ENCODE results near the gene UXS1.
A peak's percentile ranks its signal among the peaks of the same experiment; 100 is the strongest.
"Not testable (repeated sequence)": the region's sequence is repeated elsewhere in the genome, so short reads cannot be mapped to it uniquely, and the experiment has no call there.

Gene UXS1

DNA sequence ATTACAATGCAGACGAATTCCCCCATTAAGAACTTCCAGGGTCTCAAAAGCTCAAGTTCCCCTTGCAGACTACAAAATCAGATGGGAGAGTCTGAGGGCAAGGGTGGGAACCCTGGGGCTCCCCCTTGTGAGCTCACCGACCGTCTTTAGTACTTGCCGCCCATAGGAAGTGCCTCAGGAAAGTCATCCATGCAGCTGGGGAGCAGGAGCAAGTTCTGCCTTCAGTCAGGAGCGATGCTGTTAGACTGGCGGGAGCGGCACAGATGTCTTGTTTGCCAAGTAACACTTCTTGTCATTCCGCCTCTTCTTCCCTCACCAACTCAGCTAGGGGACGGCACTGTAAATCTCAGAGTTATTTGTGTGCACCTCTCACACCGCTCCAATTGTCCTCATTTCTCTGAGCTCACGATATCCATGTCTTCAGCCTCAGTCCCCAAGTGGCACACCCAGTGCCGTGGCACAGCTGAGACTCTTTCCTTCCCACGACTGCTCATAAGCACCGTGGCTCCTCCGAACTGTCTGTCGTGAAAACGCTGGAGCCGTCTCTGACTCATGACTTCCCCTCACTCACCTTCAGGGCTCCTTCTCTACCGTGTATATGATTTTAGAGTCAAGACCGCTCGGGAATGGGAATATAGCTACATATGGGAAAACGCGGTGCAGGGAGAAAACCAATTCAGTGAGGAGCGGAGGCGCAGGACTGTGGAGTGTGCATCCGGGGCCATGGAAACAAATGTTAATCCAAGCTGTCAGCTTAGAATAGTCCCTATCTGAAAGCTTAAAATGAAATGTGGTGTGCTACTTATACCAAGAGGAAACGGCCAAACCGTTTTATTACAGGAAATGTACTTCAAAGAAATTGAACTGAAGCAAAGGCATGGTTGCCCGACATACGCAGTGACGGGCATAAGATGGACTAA, 34.0 kb downstream of the UXS1 start:
- DNase-seq: peak; percentile 72 to 80

DNA sequence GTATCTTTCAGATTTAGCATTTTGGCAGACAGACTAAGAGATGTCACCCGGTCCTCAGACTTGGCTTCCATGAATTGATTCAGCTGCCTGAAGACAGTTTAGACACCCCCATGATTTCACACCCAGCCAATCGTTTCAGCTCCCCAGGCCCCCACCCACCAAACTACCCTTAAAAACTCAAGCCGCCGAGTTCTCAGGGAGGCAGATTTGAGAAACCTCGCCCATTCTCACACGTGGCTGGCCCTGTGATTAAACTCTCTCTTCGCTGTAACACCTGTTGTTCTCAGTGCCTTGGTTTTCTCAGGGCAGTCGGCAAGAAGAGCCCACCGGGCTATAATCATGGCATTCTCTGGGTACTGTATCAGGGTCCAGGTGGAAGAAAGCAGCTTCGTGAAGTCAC, 35.2 kb downstream of the UXS1 start:
- DNase-seq: no peak

DNA sequence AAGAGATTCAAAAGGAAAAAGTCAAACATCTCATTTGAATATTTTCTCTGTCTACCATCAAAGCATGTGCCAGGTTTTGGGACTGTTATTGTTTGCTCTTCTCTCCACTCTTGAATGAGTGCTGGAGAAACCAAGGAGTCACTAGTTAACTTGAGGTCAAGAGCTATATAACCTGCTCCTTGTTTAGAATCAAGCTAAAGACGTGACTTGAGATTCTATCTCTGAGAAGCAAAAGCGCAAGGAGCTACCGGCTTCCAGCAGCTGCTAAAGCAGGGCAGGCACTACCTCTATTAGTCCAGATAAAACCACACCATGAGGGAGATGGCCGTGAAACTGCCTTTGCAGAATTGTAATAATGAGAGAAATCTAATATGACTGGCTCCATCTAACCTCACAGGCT, 36.0 kb downstream of the UXS1 start:
- no peak for DNase-seq

DNA sequence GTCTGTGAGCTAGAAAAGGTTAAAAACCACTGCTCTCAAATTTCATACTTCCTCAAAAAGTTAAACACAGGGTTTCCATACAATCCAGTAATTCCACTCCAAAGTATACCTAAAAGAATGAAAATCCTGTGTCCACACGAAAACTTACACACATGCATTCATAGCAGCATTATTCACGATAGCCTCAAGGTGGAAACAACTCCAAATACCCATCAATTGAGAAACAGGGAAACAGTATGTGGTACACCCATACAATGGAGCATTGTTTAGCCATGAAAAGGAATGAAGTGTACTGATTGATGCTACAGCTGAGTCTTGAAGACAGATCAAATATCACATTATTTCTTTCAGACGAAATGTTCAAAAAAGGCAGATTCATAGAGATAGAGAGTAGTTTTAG, 36.7 kb downstream of the UXS1 start:
- DNase-seq: no peak

DNA sequence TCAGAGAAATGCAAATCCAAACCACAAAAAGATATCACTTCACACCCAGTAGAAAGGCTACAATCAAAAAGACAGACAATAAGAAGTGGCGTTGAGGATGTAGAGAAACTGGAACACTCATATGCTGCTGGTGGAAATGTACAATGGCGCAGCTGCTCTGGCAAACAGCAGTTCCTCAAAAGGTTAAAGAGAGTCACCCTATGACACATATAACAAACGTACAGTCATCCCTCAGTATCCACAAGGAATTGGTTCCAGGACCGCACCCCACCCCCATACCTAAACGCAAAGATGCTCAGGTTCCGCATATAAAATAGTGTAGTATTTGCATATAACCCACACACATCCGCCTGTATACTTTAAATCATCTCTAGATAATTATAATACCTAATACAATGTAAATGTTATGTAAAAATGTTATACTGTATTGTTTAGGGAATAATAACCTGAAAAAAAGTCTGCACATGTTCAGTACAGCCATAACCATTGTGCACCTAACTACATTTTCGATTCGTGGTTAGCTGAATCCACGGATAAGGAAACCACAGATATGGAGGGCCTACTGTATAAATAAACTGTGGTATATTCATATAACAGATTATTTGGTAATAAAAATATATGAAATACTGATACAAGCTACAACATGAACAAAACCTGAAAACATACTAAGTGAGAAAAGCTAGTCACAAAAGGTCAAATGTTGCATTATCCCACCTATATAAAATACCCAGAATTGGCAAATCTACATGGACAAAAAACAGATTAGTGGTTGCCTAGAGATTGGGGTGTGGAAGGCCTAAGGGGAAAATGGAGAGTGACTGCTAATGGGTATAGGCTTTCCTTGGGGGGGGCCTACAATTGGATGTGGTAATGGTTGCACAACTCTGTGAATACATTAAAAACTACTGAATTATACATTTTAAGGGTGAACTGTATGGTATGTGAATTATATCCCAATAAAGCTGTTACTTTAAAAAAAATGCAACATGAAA, 37.5 kb downstream of the UXS1 start:
- DNase-seq: no peak

DNA sequence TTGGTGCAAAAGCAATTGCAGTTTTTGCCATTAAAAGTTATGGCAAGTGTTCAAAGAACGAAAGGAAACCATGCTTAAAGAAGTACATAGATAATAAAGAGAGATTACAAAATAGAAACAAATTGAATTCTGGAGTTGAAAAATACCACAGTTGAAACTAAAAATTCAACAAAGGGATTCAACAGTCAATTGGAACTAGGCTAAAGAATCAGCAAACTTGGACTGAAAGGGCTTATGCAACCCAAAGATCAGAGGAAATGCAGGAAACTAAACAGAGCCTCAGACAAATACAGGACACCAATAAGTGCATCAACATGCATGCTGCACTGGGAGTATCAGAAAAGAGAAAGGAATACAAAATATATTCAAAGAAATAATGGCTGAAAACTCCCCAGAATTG, 40.3 kb downstream of the UXS1 start:
- DNase-seq: no peak

DNA sequence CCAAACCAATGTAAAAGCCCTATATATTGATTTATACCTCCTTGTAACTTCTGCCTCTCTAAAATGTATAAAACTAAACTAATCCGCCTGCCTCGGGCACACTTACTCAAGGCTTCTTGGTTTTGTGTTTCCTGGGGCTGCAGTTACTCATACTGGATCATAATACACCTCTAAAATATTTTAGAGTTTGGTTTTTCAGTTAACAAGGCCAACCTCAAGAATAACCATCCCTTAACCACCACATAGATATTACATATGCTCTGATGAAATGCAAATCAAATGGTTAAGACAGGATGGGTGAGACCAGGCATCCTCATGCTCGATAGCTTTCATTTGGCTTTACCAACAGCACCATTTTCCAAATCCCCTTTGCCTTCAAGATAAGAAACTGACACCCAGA, 46.4 kb downstream of the UXS1 start:
- no peak for DNase-seq

DNA sequence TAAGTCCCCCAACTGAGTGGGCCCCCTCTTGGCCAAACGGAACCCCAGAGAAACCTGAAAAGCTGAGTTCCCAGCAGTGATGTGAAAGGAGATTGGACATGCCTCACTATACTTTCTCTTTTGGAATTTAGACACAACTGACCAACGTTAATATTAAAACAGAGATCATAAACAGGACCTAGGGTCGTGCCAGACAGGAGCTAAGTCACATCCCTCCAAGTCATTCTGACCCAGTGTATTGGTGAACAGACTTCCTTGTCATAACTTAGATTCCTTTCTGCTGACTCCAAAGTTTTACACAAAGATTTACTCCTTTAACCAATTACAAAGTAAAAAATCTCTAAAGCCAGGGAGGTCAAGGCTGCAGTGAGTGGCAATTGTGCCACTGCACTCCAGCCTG, 46.9 kb downstream of the UXS1 start:
- DNase-seq: no peak

DNA sequence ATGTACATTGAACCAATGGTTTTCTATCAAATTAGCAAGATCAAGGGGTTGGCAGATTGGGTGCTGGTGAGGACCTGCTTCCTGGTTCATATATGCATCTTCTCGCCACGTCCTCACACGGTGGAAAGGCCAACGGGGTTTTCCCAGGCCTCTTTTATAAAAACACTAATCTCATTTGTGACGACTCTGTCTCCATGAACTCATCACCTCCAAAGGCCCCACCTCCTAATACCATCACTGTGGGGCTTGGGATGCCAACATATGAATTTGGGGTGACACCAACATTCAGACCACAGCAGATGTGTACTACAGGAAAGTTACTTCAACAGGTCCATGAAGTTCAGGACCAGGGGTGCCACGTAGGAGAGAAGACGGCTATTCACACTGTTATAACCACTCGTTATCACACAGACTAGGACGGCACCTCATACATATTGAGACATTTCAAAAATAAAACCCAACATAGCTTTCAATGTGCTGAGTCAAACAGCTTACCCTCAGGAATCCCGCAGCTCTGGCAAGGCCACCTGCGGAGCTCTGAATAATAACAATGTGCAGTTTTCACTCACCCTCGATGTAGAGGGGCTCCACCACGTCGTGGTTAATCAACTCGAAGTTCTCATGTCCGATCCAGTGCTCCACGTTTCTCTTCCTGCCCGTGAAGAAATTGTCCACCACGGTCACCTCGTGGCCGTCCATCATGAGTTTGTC, 49.3 kb downstream of the UXS1 start:
- no peak for DNase-seq

DNA sequence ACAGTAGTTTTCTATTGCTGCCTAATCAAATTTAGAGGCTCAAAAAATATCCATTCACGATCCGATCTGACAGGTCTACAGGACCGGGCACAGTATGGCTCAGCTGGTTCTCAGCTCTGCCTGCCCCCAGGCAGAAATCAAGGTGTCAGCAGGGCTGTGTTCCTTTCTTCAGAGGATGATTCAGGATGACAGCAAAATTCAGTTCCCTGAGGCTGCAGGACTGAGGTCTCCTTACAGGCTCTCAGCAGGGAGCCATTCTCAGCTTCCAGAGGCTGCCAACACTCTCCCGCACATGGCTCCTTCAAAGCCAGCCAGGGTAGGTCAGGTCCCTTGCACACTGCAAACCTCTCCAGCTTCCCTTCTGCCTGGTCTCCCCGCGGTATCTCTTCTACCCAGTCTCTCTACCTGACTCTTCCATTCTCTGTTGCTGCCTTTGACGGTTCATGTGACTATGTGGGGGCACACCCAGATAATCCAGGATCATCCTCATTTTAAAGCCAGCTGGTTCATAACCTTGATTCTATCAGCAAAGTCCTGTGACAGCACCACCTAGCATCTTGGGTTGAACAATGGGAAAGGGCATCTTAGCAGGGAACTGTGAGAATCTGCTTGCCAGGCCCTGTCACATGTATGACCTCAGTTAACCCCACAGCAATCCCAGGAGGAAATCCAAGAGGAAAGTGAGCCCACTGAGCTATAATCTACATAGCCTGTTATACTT, 50.4 kb downstream of the UXS1 start:
- DNase-seq: no peak

DNA sequence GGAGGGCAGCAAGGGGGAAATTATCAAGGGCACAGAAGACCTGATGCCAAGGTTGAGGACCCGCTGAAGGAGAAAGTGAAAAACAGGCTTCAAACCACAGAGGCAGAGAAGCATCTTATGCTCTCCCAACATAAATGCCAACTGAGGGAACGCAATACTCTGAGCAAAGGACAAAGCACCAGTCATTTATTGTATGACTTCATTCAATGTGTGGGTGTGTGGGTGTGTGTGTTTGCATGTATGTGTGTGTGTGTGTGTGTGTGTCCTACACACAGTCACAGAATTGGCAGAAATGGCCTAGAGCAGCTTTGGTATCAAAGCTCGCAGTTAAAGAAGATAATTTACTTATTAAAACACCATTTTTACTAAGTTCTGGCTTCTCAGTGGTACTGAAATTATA, 51.4 kb downstream of the UXS1 start:
- no peak for DNase-seq

DNA sequence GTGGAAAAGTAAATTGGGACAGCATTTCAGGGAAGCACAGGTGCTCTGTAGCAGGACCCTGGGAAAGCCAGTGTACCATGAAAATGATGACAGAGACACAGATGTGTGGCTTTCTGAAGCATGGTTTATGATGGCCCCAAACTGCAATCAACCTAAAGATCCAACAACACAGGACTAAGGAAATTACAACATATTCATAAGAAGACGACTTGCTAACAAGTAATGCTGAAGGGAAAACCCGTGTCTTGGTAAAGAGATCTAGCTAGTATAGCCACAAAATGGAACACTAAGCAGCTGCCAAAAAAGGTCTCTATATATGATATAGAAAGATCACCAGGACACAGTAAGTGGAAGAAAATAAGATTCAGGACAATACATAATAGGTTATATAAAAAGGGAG, 53.2 kb downstream of the UXS1 start:
- peak; percentile 3 to 24 for DNase-seq

DNA sequence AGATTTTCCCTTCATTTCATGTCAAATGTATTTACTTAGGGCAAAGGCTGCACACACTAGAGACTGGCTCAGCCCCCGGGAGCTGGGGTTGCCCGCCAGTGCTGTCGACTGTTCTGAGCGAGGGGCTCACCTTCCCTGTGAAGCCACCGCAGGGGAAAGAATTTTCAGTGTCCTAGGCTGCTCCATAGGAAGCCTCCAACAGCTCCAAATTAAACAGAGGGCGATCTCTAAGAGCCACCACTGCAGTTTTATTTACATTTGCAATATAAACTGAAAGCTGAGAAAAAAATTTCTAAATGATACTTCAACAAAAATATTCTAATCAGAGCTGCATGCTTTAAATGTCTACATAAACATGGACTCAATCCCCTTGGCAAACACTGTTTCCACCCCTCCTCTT, 54.0 kb downstream of the UXS1 start:
- no peak for DNase-seq

DNA sequence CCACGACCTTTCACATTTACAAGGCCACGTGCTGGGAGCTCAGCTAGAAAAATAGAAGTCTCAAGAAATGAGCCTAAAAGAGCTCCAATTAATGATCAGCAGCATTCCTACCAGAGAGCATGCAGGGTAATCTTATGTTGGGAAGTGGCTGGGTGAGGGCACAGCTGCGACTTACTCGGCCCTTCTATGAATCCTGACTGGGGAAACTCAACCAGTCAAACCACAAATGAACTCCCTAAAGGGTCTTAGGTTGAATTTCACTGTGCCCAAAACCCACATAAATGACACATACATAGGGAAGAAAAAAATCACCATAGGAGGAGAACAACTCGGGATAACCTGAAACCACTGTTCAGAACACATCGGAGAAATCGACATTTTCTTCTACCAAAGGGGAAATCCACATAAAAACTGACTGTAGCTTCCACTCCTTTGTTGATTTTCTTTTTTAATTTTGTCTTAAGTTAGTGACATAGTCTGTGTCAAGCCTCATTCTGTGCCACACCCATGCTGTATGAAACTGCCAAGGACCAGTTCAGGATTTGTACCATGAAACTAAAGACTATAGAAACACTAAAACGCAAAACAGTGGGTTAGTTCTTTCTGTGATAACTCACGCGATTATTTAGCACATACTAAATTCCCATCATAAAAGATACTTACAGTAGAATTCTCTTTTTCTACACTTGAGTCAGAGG, 54.7 kb downstream of the UXS1 start:
- no peak for DNase-seq

DNA sequence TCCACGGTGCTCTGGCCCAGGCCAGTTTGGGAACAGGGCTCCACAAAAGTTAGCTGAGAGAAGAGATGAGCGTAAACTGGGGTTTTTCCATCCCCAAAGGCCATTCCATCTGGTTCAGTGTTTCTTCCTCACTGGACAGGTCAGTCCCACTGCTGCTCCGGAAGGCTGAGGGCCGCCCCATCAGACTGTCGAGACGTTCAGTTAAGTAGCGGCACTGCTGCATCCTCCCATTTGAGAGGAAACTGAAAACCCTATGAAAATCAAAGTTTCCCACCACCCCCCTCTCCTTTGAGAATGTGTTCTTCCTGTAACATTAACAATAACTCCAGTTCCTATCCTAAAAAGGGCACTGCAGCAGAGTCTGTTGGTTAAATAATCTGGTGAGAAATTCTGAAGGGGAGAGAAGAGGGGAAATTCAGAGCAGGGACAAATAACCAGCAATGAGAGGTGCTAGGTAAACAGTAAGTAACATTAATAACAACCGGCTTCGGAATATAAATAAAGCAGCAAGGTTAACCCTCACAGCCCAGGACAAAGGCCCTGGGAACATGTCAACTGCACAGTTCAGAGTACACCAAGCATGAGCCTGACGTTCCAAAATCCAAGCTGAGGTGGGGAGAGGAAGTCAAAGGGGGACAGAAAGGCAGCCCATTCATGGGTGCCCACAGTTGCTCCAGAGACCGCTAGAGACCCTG, 55.4 kb downstream of the UXS1 start:
- no peak for DNase-seq

DNA sequence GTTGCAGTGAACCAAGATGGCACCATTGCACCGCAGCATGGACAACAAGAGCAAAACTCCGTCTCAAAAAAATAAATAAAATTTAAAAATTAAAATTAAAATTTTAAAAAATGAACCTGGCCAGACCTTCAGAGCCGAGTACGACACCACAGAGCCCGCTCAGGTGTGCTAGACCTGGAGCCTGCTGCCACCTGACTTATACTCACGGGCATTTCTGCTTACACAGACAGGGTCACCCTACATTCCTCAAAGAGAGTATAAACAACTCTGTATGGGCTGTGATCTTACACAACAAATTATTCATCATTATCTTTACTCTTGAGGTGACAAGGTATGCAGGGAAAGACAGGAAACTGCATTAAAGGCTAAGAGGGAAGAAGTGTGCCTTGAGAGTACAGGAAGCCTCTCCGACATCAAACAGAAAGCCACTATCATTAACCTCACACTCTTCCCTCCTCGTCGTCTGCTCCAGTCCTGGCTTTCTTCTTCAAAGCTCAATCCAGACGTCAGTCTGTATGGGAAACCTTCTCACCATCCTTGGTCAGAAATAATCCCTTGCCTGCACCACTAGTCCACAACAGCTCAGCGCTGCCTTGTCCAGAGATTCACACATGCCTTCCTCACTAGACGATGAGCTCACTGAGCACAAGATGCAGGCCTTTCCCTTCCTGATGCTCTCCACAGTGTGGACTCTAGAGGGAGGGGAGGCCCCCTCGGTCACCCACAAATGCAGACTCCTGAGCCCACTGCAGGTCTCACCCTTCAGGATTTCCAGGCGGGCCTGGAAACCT, 56.2 kb downstream of the UXS1 start:
- DNase-seq: no peak

DNA sequence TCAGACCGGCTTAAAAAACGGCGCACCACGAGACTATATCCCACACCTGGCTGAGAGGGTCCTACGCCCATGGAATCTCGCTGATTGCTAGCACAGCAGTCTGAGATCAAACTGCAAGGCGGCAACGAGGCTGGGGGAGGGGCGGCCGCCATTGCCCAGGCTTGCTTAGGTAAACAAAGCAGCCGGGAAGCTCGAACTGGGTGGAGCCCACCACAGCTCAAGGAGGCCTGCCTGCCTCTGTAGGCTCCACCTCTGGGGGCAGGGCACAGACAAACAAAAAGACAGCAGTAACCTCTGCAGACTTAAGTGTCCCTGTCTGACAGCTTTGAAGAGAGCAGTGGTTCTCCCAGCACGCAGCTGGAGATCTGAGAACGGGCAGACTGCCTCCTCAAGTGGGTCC, 62.9 kb downstream of the UXS1 start:
- not testable (repeated sequence) for DNase-seq

DNA sequence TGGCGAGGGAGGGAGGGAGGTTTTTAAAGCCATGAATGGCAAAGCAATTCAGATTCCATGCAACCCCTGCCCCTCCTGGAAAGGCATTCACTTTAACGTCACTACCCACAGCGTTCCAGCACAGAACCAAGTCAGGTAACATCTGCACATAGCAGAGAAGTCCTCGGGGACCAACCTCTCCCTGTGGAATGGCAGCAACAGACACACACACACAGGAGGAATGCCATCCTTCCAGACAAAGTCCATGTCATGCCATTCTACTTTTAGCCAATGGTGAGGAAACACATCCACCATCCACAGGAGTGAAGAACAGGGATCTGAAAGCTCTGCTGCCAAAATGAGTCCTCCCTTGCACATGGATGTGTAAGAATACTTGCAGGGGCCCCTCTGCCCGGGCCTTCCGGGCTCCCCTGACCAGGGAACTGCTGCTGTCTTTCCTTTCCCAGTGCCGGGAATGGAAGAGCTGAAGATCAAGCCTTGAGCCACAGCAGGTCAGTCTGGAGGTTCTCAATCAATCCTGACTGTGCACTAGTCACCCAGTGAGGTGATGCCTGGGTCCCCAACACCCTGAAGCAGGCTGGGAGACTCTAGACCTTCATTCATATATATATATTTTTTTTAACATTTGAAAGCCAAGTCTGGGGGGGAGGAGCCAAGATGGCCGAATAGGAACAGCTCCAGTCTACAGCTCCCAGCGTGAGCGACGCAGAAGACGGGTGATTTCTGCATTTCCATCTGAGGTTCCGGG, 63.7 kb downstream of the UXS1 start:
- no peak for DNase-seq

DNA sequence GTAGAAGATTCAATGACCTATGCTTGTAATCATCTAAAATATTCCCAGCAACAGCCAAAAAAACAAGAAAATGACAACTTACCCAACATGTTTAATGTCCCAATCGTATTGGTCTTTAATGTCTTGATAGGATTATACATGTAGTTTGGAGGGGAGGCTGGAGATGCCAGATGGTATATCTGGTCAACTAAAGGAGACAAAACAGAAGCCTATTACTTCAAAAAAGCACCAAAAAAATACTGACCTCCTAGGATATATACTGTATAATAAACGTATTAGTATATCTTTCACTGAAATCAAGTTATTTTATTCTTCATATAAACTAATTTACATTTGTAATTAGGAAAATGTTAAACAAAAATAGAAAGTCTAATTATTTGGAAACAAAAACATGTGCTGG, 64.5 kb downstream of the UXS1 start:
- DNase-seq: no peak

DNA sequence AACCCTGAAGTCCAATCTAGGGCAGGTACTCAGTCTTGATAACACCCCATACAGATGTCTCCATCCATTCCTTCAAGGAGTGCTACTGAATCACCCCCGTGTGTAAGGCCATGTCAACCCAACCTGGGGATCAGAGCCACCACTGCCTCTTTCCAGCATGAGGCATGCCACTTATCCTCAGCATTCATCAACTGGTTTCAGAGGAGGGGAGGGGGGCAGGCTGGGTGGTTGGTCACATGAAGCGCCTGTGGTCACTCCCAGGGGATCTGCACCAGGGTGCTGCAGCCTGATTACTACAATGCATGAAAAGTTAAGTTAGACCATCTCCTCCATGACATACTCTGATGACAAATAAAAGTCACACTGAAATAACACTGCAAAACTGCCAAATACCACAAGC, 65.0 kb downstream of the UXS1 start:
- DNase-seq: no peak

Data from Kasumi-1 (cell line).